ENCODE data around the gene AKAP8L.

The AKAP8L gene

GRCh38 chr19:15432629-15433518, 14.1 kb upstream of the AKAP8L start:
- peak; percentile 92 for DNase-seq

- no peak for DNase-seq
Observed at GRCh38 chr19:15432018-15432494, 13.3 kb upstream of the AKAP8L start.

GRCh38 chr19:15431396-15432017, 12.7 kb upstream of the AKAP8L start:
- no peak for DNase-seq

GRCh38 chr19:15430526-15431120, 11.8 kb upstream of the AKAP8L start:
- no peak for DNase-seq

GRCh38 chr19:15429825-15430467, 11.2 kb upstream of the AKAP8L start:
- no peak for DNase-seq

GRCh38 chr19:15428956-15429824, 10.4 kb upstream of the AKAP8L start:
- no peak for DNase-seq

- no peak for DNase-seq
Observed at GRCh38 chr19:15427991-15428471, 9.2 kb upstream of the AKAP8L start.

GRCh38 chr19:15427350-15427700, 8.5 kb upstream of the AKAP8L start:
- no peak for DNase-seq

GRCh38 chr19:15426485-15427349, 7.9 kb upstream of the AKAP8L start:
- no peak for DNase-seq

- DNase-seq, result no peak
Observed at GRCh38 chr19:15425321-15425950, 6.6 kb upstream of the AKAP8L start.

- DNase-seq, result no peak
Observed at GRCh38 chr19:15424692-15425272, 6.0 kb upstream of the AKAP8L start.

GRCh38 chr19:15424121-15424520, 5.3 kb upstream of the AKAP8L start:
- DNase-seq, result no peak

- no peak for DNase-seq
Observed at GRCh38 chr19:15423130-15423529, 4.3 kb upstream of the AKAP8L start.

GRCh38 chr19:15422296-15423075, 3.7 kb upstream of the AKAP8L start:
- no peak for DNase-seq

- DNase-seq, result no peak
Observed at GRCh38 chr19:15421721-15422260, 3.0 kb upstream of the AKAP8L start.

GRCh38 chr19:15421136-15421695, 2.4 kb upstream of the AKAP8L start:
- DNase-seq, result no peak

- DNase-seq, result no peak
Observed at GRCh38 chr19:15419413-15420025, 731 bp upstream of the AKAP8L start.

GRCh38 chr19:15418231-15418578, 583 bp downstream of the AKAP8L start:
- DNase-seq, result no peak
